HG03432 (cell line): Measurements from ENCODE around the gene BCL2L1.
A peak's percentile ranks its signal among the peaks of the same experiment; 100 is the strongest.

Source experiments
- ATAC-seq: cut with Tn5 transposase; IDR thresholded peaks from one replicate; pipeline ENCODE4 v1.9.1; 2021; ENCODE audit warnings: mild to moderate bottlenecking, moderate library complexity; ENCODE audit not compliant: unreplicated experiment

BCL2L1 gene

GRCh38 chr20:31731321-31731717, 8.7 kb upstream of the BCL2L1 start:
- no peak for ATAC-seq

GRCh38 chr20:31723319-31724078, 831 bp upstream of the BCL2L1 start:
- ATAC-seq: peak; percentile 91

- peak; percentile 30 for ATAC-seq
Observed at GRCh38 chr20:31723069-31723318, 326 bp upstream of the BCL2L1 start.

GRCh38 chr20:31721408-31722256, 1.0 kb downstream of the BCL2L1 start:
- ATAC-seq: no peak

GRCh38 chr20:31720486-31721407, 1.9 kb downstream of the BCL2L1 start:
- no peak for ATAC-seq

GRCh38 chr20:31719644-31720485, 2.8 kb downstream of the BCL2L1 start:
- ATAC-seq: no peak

- ATAC-seq: no peak
Observed at GRCh38 chr20:31718952-31719643, 3.6 kb downstream of the BCL2L1 start.

GRCh38 chr20:31717478-31718201, 5.0 kb downstream of the BCL2L1 start:
- ATAC-seq: peak; percentile 56

- peak; percentile 9 for ATAC-seq
Observed at GRCh38 chr20:31716818-31717477, 5.7 kb downstream of the BCL2L1 start.

- no peak for ATAC-seq
Observed at GRCh38 chr20:31716351-31716750, 6.3 kb downstream of the BCL2L1 start.

- ATAC-seq: no peak
Observed at GRCh38 chr20:31715766-31716165, 6.9 kb downstream of the BCL2L1 start.

- no peak for ATAC-seq
Observed at GRCh38 chr20:31713312-31714273, 9.1 kb downstream of the BCL2L1 start.

- ATAC-seq: no peak
Observed at GRCh38 chr20:31712564-31713311, 9.9 kb downstream of the BCL2L1 start.

GRCh38 chr20:31712112-31712553, 10.5 kb downstream of the BCL2L1 start:
- no peak for ATAC-seq

GRCh38 chr20:31711179-31712111, 11.2 kb downstream of the BCL2L1 start:
- no peak for ATAC-seq
